OCI-LY1 (cell line): Measurements from ENCODE around the gene KRT27.
"Not testable (repeated sequence)": the region's sequence is repeated elsewhere in the genome, so short reads cannot be mapped to it uniquely, and the experiment has no call there.

Experiments
- H2AFZ ChIP-seq: fragments of 200-600 bp; sonication (generic), shearing (Covaris generic); 2 replicates; pipeline ENCODE4 v1.6.0; 2014; ENCODE audit warnings: antibody characterized with exemption, mild to moderate bottlenecking, low read length
- H3F3A ChIP-seq: fragments of 200-600 bp; sonication (generic), shearing (Covaris generic); 2 replicates; pipeline ENCODE4 v1.6.0; 2014; ENCODE audit warnings: mild to moderate bottlenecking, antibody characterized with exemption, low read length, moderate library complexity; ENCODE audit not compliant: insufficient read depth
- H3K27ac ChIP-seq: fragments of 200-600 bp; sonication (generic); 2 replicates; pipeline ENCODE4 v1.5.1; 2014; ENCODE audit warnings: low read length, mixed run types, mild to moderate bottlenecking, low read depth; ENCODE audit not compliant: poor library complexity, severe bottlenecking
- H3K27me3 ChIP-seq: fragments of 200-600 bp; sonication (generic); 2 replicates; pipeline ENCODE4 v1.6.0; 2014; ENCODE audit warnings: antibody characterized with exemption, mild to moderate bottlenecking, low read length, moderate library complexity; ENCODE audit not compliant: insufficient read depth
- H3K36me3 ChIP-seq: fragments of 200-600 bp; sonication (generic); 2 replicates; pipeline ENCODE4 v1.6.1; 2014; ENCODE audit warnings: mild to moderate bottlenecking, antibody characterized with exemption, low read length, moderate library complexity, mixed read lengths; ENCODE audit not compliant: insufficient read depth
- H3K4me1 ChIP-seq: fragments of 200-600 bp; sonication (generic); 2 replicates; pipeline ENCODE4 v1.5.1; 2014; ENCODE audit warnings: mild to moderate bottlenecking, low read length, moderate library complexity; ENCODE audit not compliant: insufficient read depth, severe bottlenecking
- H3K4me2 ChIP-seq: fragments of 200-600 bp; sonication (generic), shearing (Covaris generic); 2 replicates; pipeline ENCODE4 v1.6.1; 2014; ENCODE audit warnings: low read length
- H3K4me3 ChIP-seq: fragments of 200-600 bp; sonication (generic); 2 replicates; pipeline ENCODE4 v1.5.1; 2014; ENCODE audit warnings: low read length, low read depth, mild to moderate bottlenecking, mixed read lengths; ENCODE audit not compliant: poor library complexity, severe bottlenecking
- H3K79me2 ChIP-seq: fragments of 200-600 bp; shearing (Covaris generic); 2 replicates; pipeline ENCODE4 v1.6.1; 2016; ENCODE audit warnings: mixed run types, low read length, mixed read lengths; ENCODE audit not compliant: insufficient read depth
- H3K9ac ChIP-seq: fragments of 200-600 bp; sonication (generic), shearing (Covaris generic); 2 replicates; pipeline ENCODE4 v1.6.1; 2014; ENCODE audit warnings: mild to moderate bottlenecking, low read length, mixed read lengths
- H3K9me2 ChIP-seq: fragments of 200-600 bp; sonication (generic), shearing (Covaris generic); 2 replicates; pipeline ENCODE4 v1.6.1; 2014; ENCODE audit warnings: low read depth, mild to moderate bottlenecking, low read length, mixed read lengths
- H3K9me3 ChIP-seq: fragments of 200-600 bp; shearing (Covaris generic); 2 replicates; pipeline ENCODE4 v1.6.1; 2014; ENCODE audit warnings: low read length, mixed read lengths
- H4K20me1 ChIP-seq: fragments of 200-600 bp; sonication (generic), shearing (Covaris generic); 2 replicates; pipeline ENCODE4 v1.6.0; 2016; ENCODE audit warnings: mild to moderate bottlenecking, low read length; ENCODE audit not compliant: insufficient read depth
- EZH2 ChIP-seq: fragments of 200-600 bp; sonication (generic), shearing (Covaris generic); IDR thresholded peaks from 2 replicates; pipeline ENCODE4 v1.8.0; 2017; ENCODE audit warnings: borderline replicate concordance, mixed run types, mild to moderate bottlenecking, antibody characterized with exemption, low read length, moderate library complexity, mixed read lengths
- TF ChIP-seq, protein P1 (sequence below): fragments of 200-600 bp; sonication (generic), shearing (Covaris generic); IDR thresholded peaks from 2 replicates; pipeline ENCODE4 v1.5.1; 2017; ENCODE audit warnings: mild to moderate bottlenecking, antibody characterized with exemption, low read length, moderate library complexity, mixed read lengths

KRT27 gene

DNA sequence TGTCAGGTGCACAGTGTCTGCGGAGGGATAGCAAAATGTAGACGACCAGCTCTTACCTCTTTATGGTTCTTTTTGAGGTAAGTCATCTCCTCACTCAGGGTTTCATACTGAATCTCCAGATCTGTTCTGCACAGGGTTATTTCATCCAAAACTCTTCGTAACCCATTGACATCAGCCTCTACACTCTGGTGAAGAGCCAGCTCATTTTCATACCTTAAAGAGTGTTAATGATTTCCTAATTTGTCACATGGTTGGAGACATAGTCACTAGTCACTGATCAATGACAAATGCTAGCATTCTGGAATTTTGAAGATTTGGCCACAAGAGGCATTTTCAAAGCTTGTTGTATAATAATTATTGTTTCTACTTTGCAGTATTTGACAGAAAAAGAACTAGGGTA, 28.5 kb downstream of the KRT27 start:
- TF ChIP-seq, protein P1, sequence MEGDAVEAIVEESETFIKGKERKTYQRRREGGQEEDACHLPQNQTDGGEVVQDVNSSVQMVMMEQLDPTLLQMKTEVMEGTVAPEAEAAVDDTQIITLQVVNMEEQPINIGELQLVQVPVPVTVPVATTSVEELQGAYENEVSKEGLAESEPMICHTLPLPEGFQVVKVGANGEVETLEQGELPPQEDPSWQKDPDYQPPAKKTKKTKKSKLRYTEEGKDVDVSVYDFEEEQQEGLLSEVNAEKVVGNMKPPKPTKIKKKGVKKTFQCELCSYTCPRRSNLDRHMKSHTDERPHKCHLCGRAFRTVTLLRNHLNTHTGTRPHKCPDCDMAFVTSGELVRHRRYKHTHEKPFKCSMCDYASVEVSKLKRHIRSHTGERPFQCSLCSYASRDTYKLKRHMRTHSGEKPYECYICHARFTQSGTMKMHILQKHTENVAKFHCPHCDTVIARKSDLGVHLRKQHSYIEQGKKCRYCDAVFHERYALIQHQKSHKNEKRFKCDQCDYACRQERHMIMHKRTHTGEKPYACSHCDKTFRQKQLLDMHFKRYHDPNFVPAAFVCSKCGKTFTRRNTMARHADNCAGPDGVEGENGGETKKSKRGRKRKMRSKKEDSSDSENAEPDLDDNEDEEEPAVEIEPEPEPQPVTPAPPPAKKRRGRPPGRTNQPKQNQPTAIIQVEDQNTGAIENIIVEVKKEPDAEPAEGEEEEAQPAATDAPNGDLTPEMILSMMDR = no peak
- TF ChIP-seq EZH2 = no peak
- no peak overlapping the region for H2AFZ ChIP-seq
- H3K4me1 ChIP-seq = no peaks in the 10 kb centered on the region
- no peaks in the 10 kb centered on the region for H3F3A ChIP-seq
- H3K9ac ChIP-seq = no peak overlapping the region
- H3K79me2 ChIP-seq = no peaks in the 10 kb centered on the region
- H4K20me1 ChIP-seq = no peaks in the 10 kb centered on the region
- no peaks in the 10 kb centered on the region for H3K9me2 ChIP-seq
- H3K27ac ChIP-seq = no peak overlapping the region
- H3K4me2 ChIP-seq = no peak overlapping the region
- no peaks in the 10 kb centered on the region for H3K9me3 ChIP-seq
- H3K27me3 ChIP-seq = peaks cover 9% of the 10 kb centered on the region
- no peaks in the 10 kb centered on the region for H3K36me3 ChIP-seq
- no peak overlapping the region for H3K4me3 ChIP-seq

DNA sequence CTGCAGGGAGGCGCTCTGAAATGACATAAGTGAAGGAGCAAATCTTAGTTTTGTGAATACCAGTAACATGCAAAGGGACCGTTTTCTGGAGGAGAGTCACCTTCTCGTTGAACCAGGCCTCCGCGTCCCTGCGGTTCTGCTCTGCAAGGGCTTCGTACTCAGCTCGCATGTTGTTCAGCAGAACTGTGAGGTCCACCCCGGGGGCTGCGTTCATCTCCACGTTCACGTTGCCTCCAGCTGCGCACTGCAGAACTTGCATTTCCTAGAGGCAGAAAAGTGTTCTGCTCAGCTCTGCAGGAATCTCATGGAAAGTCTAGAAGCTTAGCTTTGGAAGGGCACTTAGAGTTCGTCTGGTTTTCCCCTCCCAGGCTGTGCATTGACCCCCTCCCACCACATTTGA, 31.3 kb downstream of the KRT27 start:
- TF ChIP-seq EZH2 = no peak
- TF ChIP-seq, protein P1 = no peak
- no peak overlapping the region for H3K4me3 ChIP-seq
- no peaks in the 10 kb centered on the region for H3K4me1 ChIP-seq
- no peak overlapping the region for H3K27ac ChIP-seq
- H3K9me2 ChIP-seq = no peaks in the 10 kb centered on the region
- no peaks in the 10 kb centered on the region for H4K20me1 ChIP-seq
- no peak overlapping the region for H3K4me2 ChIP-seq
- H3K9ac ChIP-seq = no peak overlapping the region
- H2AFZ ChIP-seq = no peak overlapping the region
- H3F3A ChIP-seq = no peaks in the 10 kb centered on the region
- H3K79me2 ChIP-seq = no peaks in the 10 kb centered on the region
- peaks cover 9% of the 10 kb centered on the region for H3K27me3 ChIP-seq
- no peaks in the 10 kb centered on the region for H3K9me3 ChIP-seq
- H3K36me3 ChIP-seq = no peaks in the 10 kb centered on the region

DNA sequence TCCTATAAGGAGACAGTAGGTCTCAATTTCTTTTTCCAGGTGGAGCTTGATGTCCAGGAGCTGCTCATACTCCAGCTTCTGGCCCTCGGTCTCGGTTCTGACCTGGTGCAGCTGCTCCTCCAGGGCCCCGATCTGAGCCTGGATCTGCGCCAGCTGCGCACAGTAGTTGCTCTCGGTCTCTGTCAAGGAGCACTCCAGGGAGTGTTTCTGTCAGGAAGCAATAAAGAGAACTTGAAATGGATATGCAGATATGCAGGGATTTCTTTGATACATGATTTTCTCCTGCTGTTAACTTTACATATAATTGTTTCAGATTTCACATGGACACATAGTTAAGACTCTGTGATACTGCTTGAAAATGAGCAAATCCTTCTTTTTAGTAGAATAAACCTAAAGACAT, 32.0 kb downstream of the KRT27 start:
- no peaks in the 10 kb centered on the region for H3K4me1 ChIP-seq
- H3K36me3 ChIP-seq = no peaks in the 10 kb centered on the region
- no peak overlapping the region for H3K27ac ChIP-seq
- H2AFZ ChIP-seq = no peak overlapping the region
- H3K9me3 ChIP-seq = no peaks in the 10 kb centered on the region
- H3K4me3 ChIP-seq = no peak overlapping the region
- no peak overlapping the region for H3K4me2 ChIP-seq
- H3K9me2 ChIP-seq = no peaks in the 10 kb centered on the region
- H3K79me2 ChIP-seq = no peaks in the 10 kb centered on the region
- H3F3A ChIP-seq = no peaks in the 10 kb centered on the region
- no peak overlapping the region for H3K9ac ChIP-seq
- TF ChIP-seq EZH2 = no peak
- TF ChIP-seq, protein P1 = no peak
- no peaks in the 10 kb centered on the region for H4K20me1 ChIP-seq
- H3K27me3 ChIP-seq = peaks cover 9% of the 10 kb centered on the region

DNA sequence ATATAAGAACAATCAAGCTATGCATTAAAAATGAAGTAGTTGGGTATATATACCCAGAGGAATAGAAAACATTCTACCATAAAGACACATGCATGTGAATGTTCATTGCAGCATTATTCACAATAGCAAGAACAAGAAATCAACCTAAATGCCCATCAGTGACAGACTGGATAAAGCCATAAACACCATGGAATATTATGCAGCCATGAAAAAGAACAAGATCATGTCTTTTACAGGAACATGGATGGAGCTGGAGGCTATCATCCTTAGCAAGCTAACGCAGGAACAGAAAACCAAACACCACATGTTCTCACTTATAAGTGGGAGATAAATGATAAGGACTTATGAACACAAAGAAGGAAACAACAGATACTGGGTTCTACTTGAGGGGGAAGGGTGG, 33.7 kb downstream of the KRT27 start:
- H3K4me2 ChIP-seq, H4K20me1 ChIP-seq, H3K79me2 ChIP-seq, H3K9me2 ChIP-seq, H3F3A ChIP-seq, H2AFZ ChIP-seq, H3K27ac ChIP-seq, H3K9me3 ChIP-seq, H3K4me1 ChIP-seq, H3K27me3 ChIP-seq, H3K9ac ChIP-seq, H3K4me3 ChIP-seq, H3K36me3 ChIP-seq: not testable (repeated sequence)
